ENCODE results near the gene TUBA1B. TPM values are rescaled to one million over a fixed set of nuclear protein-coding genes. Genes with fewer than 3 reads are reported as not detected.

TUBA1B gene
- 3,393 and 3,539 TPM in 2 replicates for total RNA-seq (2014; rRNA removed; shearing (Covaris generic))
- 2,079 and 2,137 TPM in 2 replicates for total RNA-seq (2022)
- Bru-seq, nascent RNA, result percentile 99 among the genes with signal in this experiment
- percentile 100 among the genes with signal in this experiment for BruChase-seq, experiment 1, labeled RNA remaining after a 6-hour chase
- BruChase-seq, experiment 2, labeled RNA remaining after a 2-hour chase, result percentile 100 among the genes with signal in this experiment
- long read RNA-seq, transcript TUBA1B-201 (3 exons, 3,198 nt), result minor isoform, 53 of 3,073 reads
- long read RNA-seq, transcript TUBA1B-202 (4 exons, 1,627 nt), result major isoform, 2,815 of 3,073 reads
- long read RNA-seq, partial matches to known transcripts, result 23 of 3,073 reads
- long read RNA-seq, other reads (novel, unspliced or antisense), result 180 of 3,073 reads

- peak within 1 kb of the TSS; percentile 90 for H3K4me3 ChIP-seq (ENCODE audit: low read depth, low read length, poor library complexity, severe bottlenecking)
- TF ChIP-seq CTCF (conservative IDR thresholded peaks at IDR 0.05; ENCODE audit: low read length) (no peak), EZH2phosphoT487 (IDR thresholded peaks at IDR 0.05; ENCODE audit: borderline replicate concordance, low read depth, low read length) (no peak)
- peak within 1 kb of the TSS; percentile 78; the same call in 1 of the 2 replicates for H2AFZ ChIP-seq (ENCODE audit: low read length)
- H3K4me1 ChIP-seq (ENCODE audit: insufficient read depth, low read length, poor library complexity, severe bottlenecking), result peaks cover 22% of the 10 kb centered on the region
- peak within 1 kb of the TSS; percentile 99 for H3K4me2 ChIP-seq (ENCODE audit: low read length)
- H3K79me2 ChIP-seq (ENCODE audit: insufficient read depth, low read depth, low read length), result peaks cover 58% of the 10 kb centered on the region
- DNase-seq (ENCODE audit: low spot score), result peak; percentile 95
- intact Hi-C loops (cut with micrococcal nuclease; ENCODE audit: unreplicated experiment), result loop anchor here (2.0 to 5.0 kb wide), 4 partner anchors 114 to 611 kb away; partner anchors contain the start of genes DDX23, PRKAG1, TMBIM6 and TUBA1C
- no peaks in the 10 kb centered on the region for H3K9me2 ChIP-seq (ENCODE audit: insufficient read depth, low read length)
- H3K36me3 ChIP-seq (ENCODE audit: insufficient read depth, low read length), result peaks cover 45% of the 10 kb centered on the region
- H3K27ac ChIP-seq (ENCODE audit: low read depth, low read length, poor library complexity, severe bottlenecking), result peak within 1 kb of the TSS; percentile 95
- ChIA-PET CTCF (ENCODE audit: unreplicated experiment) (interaction anchor here (0.8 to 2.7 kb wide), 5 partner anchors 20 to 137 kb away, joined by 3 to 14 read pairs (median 5); partner anchors contain the start of genes LMBR1L, RHEBL1 and TUBA1A), POLR2A (interaction anchor here (0.6 to 3.2 kb wide), 25 partner anchors 10 to 391 kb away, joined by 3 to 24 read pairs (median 4); partner anchors contain the start of genes LMBR1L, TROAP, TUBA1A and TUBA1C)
- H3K9me3 ChIP-seq (ENCODE audit: low read length), result no peaks in the 10 kb centered on the region
- BruUV-seq (replicated peaks), result no TSS peak
- H4K20me1 ChIP-seq (ENCODE audit: insufficient read depth, low read length), result peaks cover 15% of the 10 kb centered on the region
These were observed at the start of gene TUBA1B for GRCh38 chr12:49131051-49131893. Gene TUBA1B, minus strand, starts transcription at chr12:49131395. Its CDS starts 95 bp downstream, at chr12:49131300.

GRCh38 chr12:49174218-49174617 lies 43.0 kb upstream of the TUBA1B start:
- Histone ChIP-seq H4K20me1 (ENCODE audit: insufficient read depth, low read length) (no peaks in the 10 kb centered on the region), H3K4me2 (ENCODE audit: low read length) (no peak overlapping the region), H3K36me3 (ENCODE audit: insufficient read depth, low read length) (no peaks in the 10 kb centered on the region), H3K4me1 (ENCODE audit: insufficient read depth, low read length, poor library complexity, severe bottlenecking) (no peaks in the 10 kb centered on the region), H3K27ac (ENCODE audit: low read depth, low read length, poor library complexity, severe bottlenecking) (no peak overlapping the region), H3K9me2 (ENCODE audit: insufficient read depth, low read length) (no peaks in the 10 kb centered on the region), H2AFZ (ENCODE audit: low read length) (0 out of 2 replicates have a peak overlapping the region, but pooled peaks have one; percentile 10), H3K79me2 (ENCODE audit: insufficient read depth, low read depth, low read length) (no peaks in the 10 kb centered on the region), H3K4me3 (ENCODE audit: low read depth, low read length, poor library complexity, severe bottlenecking) (no peak overlapping the region), H3K9me3 (ENCODE audit: low read length) (peaks cover 10% of the 10 kb centered on the region)
- ChIA-PET POLR2A (interaction anchor here (0.6 to 1.5 kb wide), 4 partner anchors 27 to 372 kb away, joined by 3 to 9 read pairs (median 5); no protein-coding TSS in a partner anchor), CTCF (ENCODE audit: unreplicated experiment) (no interaction called here)
- DNase-seq (ENCODE audit: low spot score), result no peak
- TF ChIP-seq CTCF (conservative IDR thresholded peaks at IDR 0.05; ENCODE audit: low read length) (no peak), EZH2phosphoT487 (IDR thresholded peaks at IDR 0.05; ENCODE audit: borderline replicate concordance, low read depth, low read length) (no peak)
- intact Hi-C loops (cut with micrococcal nuclease; ENCODE audit: unreplicated experiment), result no loop called here
- BruUV-seq (replicated peaks), result no TSS peak
